Panc1 (cell line): Measurements from ENCODE around the gene GSTO2. TPM values are rescaled to one million over a fixed set of nuclear protein-coding genes. Genes with fewer than 3 reads are reported as not detected.
A peak's percentile ranks its signal among the peaks of the same experiment; 100 is the strongest.

Experiments used
- ATAC-seq: fragments of 200-7000 bp; cut with Tn5 transposase; 2 replicates; pipeline ENCODE4 v1.9.1; 2020; ENCODE audit warnings: mild to moderate bottlenecking, moderate library complexity
- Bru-seq: library from RNA; stranded (reverse); fragments of 400-500 nt; gene quantifications from one replicate; lab custom pipeline; 2021; lab: Mats Ljungman, UMichigan
- BruChase-seq, 2 experiments: library from RNA; stranded (reverse); fragments of 400-500 nt; gene quantifications; one replicate each; lab custom pipeline; 2021; lab: Mats Ljungman, UMichigan
- BruUV-seq: library from RNA; stranded (reverse); fragments of 400-500 nt; replicated peaks from 2 replicates; lab custom pipeline; 2021; lab: Mats Ljungman, UMichigan
- CTCF ChIA-PET: fragments of 300-600 bp; sonication (Branson Sonifier 250); formaldehyde crosslinking; loops from one replicate; lab custom pipeline; 2022; ENCODE audit warnings: antibody characterized with exemption; lab: Charles Lee
- POLR2A ChIA-PET: fragments of 300-600 bp; sonication (Branson Sonifier 250); formaldehyde crosslinking; loops from one replicate; lab custom pipeline; 2022; ENCODE audit warnings: antibody characterized with exemption; lab: Charles Lee
- DNase-seq: peaks from one replicate; pipeline ENCODE4 v3.0.0-alpha.2; 2010; ENCODE audit warnings: low read depth, low spot score
- H3K27ac ChIP-seq: 2 replicates; pipeline ENCODE4 v1.5.1; 2011; ENCODE audit warnings: mild to moderate bottlenecking, low read length, inconsistent platforms
- H3K27me3 ChIP-seq: fragments of 200-500 bp; sonication (Bioruptor generic); 2 replicates; pipeline ENCODE4 v1.6.0; 2014; ENCODE audit warnings: low read length, inconsistent platforms; ENCODE audit not compliant: control insufficient read depth, insufficient read depth
- H3K36me3 ChIP-seq: fragments of 200-500 bp; sonication (Bioruptor generic); 2 replicates; pipeline ENCODE4 v1.5.1; 2014; ENCODE audit warnings: inconsistent platforms, mild to moderate bottlenecking, low read length, moderate library complexity; ENCODE audit not compliant: control insufficient read depth, insufficient read depth
- H3K4me1 ChIP-seq: 2 replicates; pipeline ENCODE4 v1.5.1; 2011; ENCODE audit warnings: inconsistent platforms, mild to moderate bottlenecking, low read length, moderate library complexity; ENCODE audit not compliant: control insufficient read depth, insufficient read depth
- H3K4me3 ChIP-seq, 2 experiments: 2 replicates each; pipeline ENCODE4 v1.5.1; 2011 to 2012; ENCODE audit warnings: low read depth in 2 of 2, low read length in 2 of 2, mild to moderate bottlenecking in 2 of 2, inconsistent platforms in 1 of 2, moderate library complexity in 1 of 2
- H3K9me3 ChIP-seq: fragments of 200-500 bp; sonication (Bioruptor generic); 2 replicates; pipeline ENCODE4 v1.5.1; 2014; ENCODE audit warnings: low read depth, mild to moderate bottlenecking, inconsistent platforms, low read length, moderate library complexity; ENCODE audit not compliant: control insufficient read depth, insufficient read depth
- POLR2AphosphoS5 ChIP-seq: IDR thresholded peaks from 2 replicates; pipeline ENCODE4 v1.6.1; 2012; ENCODE audit warnings: mild to moderate bottlenecking, low read depth, low read length, moderate library complexity
- SIN3A ChIP-seq: IDR thresholded peaks from 2 replicates; pipeline ENCODE4 v1.6.1; 2012; ENCODE audit warnings: low read depth, mild to moderate bottlenecking, low read length, moderate library complexity, borderline replicate concordance; ENCODE audit not compliant: insufficient read depth
- TCF7L2 ChIP-seq: IDR thresholded peaks from 2 replicates; pipeline ENCODE4 v1.6.1; 2011; ENCODE audit warnings: mild to moderate bottlenecking, low read depth, low read length, inconsistent platforms
- in situ Hi-C: cut with HindIII; loops from 2 replicates; pipeline ENCODE4 v1.10.0; 2016; ENCODE audit warnings: low sequenced_read_pairs, low pct_unique_long_range_greater_than_20kb
- intact Hi-C: fragments of 100-400 bp; cut with micrococcal nuclease; formaldehyde crosslinking; loops from one replicate; pipeline ENCODE4 v1.10.0; 2022; ENCODE audit not compliant: unreplicated experiment
- long read RNA-seq: library from polyadenylated mRNA; unstranded; transcript quantifications from one replicate; pipeline ENCODE4 v2.0.0, GENCODE V29; 2021; ENCODE audit not compliant: unreplicated experiment
- polyA plus RNA-seq: library from polyadenylated mRNA; unstranded; fragments of >200 nt; gene quantifications from one replicate; pipeline ENCODE4 v1.2.1, GENCODE V29; 2012; ENCODE audit warnings: missing spikeins; ENCODE audit not compliant: insufficient read length
- total RNA-seq: library from RNA; stranded (reverse); gene quantifications from one replicate; pipeline ENCODE4 v1.2.1, GENCODE V29; 2021; ENCODE audit not compliant: unreplicated experiment
- TF ChIP-seq, protein P1 (sequence below), 2 experiments: IDR thresholded peaks; 2 replicates each; pipeline ENCODE4 v1.6.1; 2011 to 2012; ENCODE audit warnings: low read depth in 2 of 2, control low read depth in 1 of 2, low read length in 1 of 2, mild to moderate bottlenecking in 1 of 2, moderate library complexity in 1 of 2; ENCODE audit not compliant: insufficient read depth in 1 of 2
- TF ChIP-seq, protein P2 (sequence below): fragments of 450-650 bp; IDR thresholded peaks from 2 replicates; pipeline ENCODE4 v1.5.1; 2017; ENCODE audit warnings: mild to moderate bottlenecking

The GSTO2 gene
- total RNA-seq (28.5 TPM), Bru-seq, nascent RNA (percentile 75 among the genes with signal in this experiment), BruChase-seq, experiment 1, labeled RNA remaining after a 2-hour chase (percentile 89 among the genes with signal in this experiment), BruChase-seq, experiment 2, labeled RNA remaining after a 6-hour chase (percentile 86 among the genes with signal in this experiment)
- polyA plus RNA-seq = 31.6 TPM
- long read RNA-seq, full-length matches to known transcripts = 12 of 29 reads
- long read RNA-seq, partial matches to known transcripts = 12 of 29 reads
- long read RNA-seq, other reads (novel, unspliced or antisense) = 5 of 29 reads

GRCh38 chr10:104268713-104269645 is at the start of gene GSTO2:
Gene GSTO2 (plus strand): TSS chr10:104269184. CDS start chr10:104274916, 5,732 bp downstream.
- Histone ChIP-seq H3K27ac (peak within 1 kb of the TSS; percentile 100), H3K27me3 (no peaks in the 10 kb centered on the region), H3K4me3 (peak within 1 kb of the TSS; percentile 62 to 91), H3K9me3 (no peaks in the 10 kb centered on the region), H3K4me1 (peaks cover 13% of the 10 kb centered on the region), H3K36me3 (peaks cover 33% of the 10 kb centered on the region)
- in situ Hi-C loops = no loop called here
- no TSS peak for BruUV-seq
- TF ChIP-seq SIN3A (no peak; the same call in 1 of the 2 replicates), POLR2AphosphoS5 (peak; percentile 97), TCF7L2 (no peak)
- TF ChIP-seq, protein P1, sequence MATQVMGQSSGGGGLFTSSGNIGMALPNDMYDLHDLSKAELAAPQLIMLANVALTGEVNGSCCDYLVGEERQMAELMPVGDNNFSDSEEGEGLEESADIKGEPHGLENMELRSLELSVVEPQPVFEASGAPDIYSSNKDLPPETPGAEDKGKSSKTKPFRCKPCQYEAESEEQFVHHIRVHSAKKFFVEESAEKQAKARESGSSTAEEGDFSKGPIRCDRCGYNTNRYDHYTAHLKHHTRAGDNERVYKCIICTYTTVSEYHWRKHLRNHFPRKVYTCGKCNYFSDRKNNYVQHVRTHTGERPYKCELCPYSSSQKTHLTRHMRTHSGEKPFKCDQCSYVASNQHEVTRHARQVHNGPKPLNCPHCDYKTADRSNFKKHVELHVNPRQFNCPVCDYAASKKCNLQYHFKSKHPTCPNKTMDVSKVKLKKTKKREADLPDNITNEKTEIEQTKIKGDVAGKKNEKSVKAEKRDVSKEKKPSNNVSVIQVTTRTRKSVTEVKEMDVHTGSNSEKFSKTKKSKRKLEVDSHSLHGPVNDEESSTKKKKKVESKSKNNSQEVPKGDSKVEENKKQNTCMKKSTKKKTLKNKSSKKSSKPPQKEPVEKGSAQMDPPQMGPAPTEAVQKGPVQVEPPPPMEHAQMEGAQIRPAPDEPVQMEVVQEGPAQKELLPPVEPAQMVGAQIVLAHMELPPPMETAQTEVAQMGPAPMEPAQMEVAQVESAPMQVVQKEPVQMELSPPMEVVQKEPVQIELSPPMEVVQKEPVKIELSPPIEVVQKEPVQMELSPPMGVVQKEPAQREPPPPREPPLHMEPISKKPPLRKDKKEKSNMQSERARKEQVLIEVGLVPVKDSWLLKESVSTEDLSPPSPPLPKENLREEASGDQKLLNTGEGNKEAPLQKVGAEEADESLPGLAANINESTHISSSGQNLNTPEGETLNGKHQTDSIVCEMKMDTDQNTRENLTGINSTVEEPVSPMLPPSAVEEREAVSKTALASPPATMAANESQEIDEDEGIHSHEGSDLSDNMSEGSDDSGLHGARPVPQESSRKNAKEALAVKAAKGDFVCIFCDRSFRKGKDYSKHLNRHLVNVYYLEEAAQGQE (IDR thresholded peaks at IDR 0.05; ENCODE audit: insufficient read depth in 1 of 2, low read depth in 2 of 2, low read length in 1 of 2) = no peak
- DNase-seq (peak; percentile 88), ATAC-seq (peak; percentile 99)
- ChIA-PET POLR2A (no interaction called here), CTCF (no interaction called here)
- intact Hi-C loops = no loop called here

DNA sequence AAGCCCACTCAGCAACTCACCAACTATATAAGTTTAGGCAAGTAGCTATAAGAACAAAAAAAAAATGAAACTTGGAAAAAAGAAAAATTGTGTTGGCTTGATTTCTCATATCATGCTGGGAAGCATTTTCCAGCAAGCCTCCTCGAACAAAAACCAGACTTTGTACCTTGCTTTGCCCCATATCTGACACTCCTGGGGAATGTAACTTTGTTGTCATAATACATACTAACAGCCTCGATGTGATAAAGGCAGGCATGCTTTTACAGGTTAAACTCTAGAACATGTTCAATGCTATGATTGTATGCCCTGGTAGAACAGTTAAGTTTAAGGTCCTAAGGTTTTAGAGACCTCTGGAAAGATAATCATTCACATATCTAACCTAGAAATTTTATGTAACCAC is 48.5 kb upstream of the GSTO2 start:
- BruUV-seq = no TSS peak
- TF ChIP-seq SIN3A (no peak), TCF7L2 (no peak), POLR2AphosphoS5 (no peak)
- TF ChIP-seq, protein P2, sequence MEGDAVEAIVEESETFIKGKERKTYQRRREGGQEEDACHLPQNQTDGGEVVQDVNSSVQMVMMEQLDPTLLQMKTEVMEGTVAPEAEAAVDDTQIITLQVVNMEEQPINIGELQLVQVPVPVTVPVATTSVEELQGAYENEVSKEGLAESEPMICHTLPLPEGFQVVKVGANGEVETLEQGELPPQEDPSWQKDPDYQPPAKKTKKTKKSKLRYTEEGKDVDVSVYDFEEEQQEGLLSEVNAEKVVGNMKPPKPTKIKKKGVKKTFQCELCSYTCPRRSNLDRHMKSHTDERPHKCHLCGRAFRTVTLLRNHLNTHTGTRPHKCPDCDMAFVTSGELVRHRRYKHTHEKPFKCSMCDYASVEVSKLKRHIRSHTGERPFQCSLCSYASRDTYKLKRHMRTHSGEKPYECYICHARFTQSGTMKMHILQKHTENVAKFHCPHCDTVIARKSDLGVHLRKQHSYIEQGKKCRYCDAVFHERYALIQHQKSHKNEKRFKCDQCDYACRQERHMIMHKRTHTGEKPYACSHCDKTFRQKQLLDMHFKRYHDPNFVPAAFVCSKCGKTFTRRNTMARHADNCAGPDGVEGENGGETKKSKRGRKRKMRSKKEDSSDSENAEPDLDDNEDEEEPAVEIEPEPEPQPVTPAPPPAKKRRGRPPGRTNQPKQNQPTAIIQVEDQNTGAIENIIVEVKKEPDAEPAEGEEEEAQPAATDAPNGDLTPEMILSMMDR = no peak
- TF ChIP-seq, protein P1 (IDR thresholded peaks at IDR 0.05; ENCODE audit: insufficient read depth in 1 of 2, low read depth in 2 of 2, low read length in 1 of 2) = no peak

More for the DNA sequence above, 48.5 kb upstream of the GSTO2 start:
- H3K4me3 ChIP-seq = no peak overlapping the region
- H3K27me3 ChIP-seq = peaks cover 9% of the 10 kb centered on the region; the same call in 1 of the 2 replicates
- intact Hi-C loops (no loop called here), in situ Hi-C loops (no loop called here)
- ATAC-seq (no peak), DNase-seq (no peak)
- H3K9me3 ChIP-seq = no peaks in the 10 kb centered on the region
- H3K27ac ChIP-seq = no peak overlapping the region
- ChIA-PET POLR2A (no interaction called here), CTCF (no interaction called here)
- H3K4me1 ChIP-seq = no peaks in the 10 kb centered on the region
- H3K36me3 ChIP-seq = no peaks in the 10 kb centered on the region
